Esophagus muscularis mucosa (tissue), 4 donors: Measurements from ENCODE around the gene OR2A42.
"Not testable (repeated sequence)": the region's sequence is repeated elsewhere in the genome, so short reads cannot be mapped to it uniquely, and the experiment has no call there.

Source experiments
- CTCF ChIP-seq, 3 experiments: fragments of 200-600 bp in 2 of 3; fragments of 450-650 bp in 1 of 3; sonication (generic) in 2 of 3; IDR thresholded peaks; one replicate each; pipeline ENCODE4 v1.5.1; 2017 to 2019; ENCODE audit warnings: antibody characterized with exemption in 3 of 3, mild to moderate bottlenecking in 2 of 3, moderate library complexity in 1 of 3
- EP300 ChIP-seq: sonication (generic); formaldehyde crosslinking; IDR thresholded peaks from one replicate; pipeline ENCODE4 v1.6.1; 2017; ENCODE audit warnings: antibody characterized with exemption
- POLR2AphosphoS5 ChIP-seq, 2 donors: sonication (generic); formaldehyde crosslinking; IDR thresholded peaks; one replicate each; pipeline ENCODE4 v1.6.1; 2017; ENCODE audit warnings: antibody characterized with exemption in 2 of 2

- TF ChIP-seq POLR2AphosphoS5 (IDR thresholded peaks at IDR 0.05); CTCF (IDR thresholded peaks at IDR 0.05); EP300: not testable (repeated sequence)
Observed at GRCh38 chr7:144238530-144239082, 799 bp downstream of the OR2A42 start.
